Tibial nerve (tissue), 4 donors: ENCODE data around the gene LARP4B.

Experiments used
- EP300 ChIP-seq, 2 donors: sonication (generic); formaldehyde crosslinking; IDR thresholded peaks; one replicate each; pipeline ENCODE4 v1.6.1; 2017; ENCODE audit warnings: antibody characterized with exemption in 2 of 2, mild to moderate bottlenecking in 1 of 2
- POLR2A ChIP-seq, 2 donors: fragments of 450-650 bp; IDR thresholded peaks; one replicate each; pipeline ENCODE4 v1.6.1; 2017; ENCODE audit warnings: antibody characterized with exemption in 2 of 2, mild to moderate bottlenecking in 2 of 2, moderate library complexity in 2 of 2
- TF ChIP-seq, protein P1 (sequence below), 5 experiments: fragments of 200-600 bp in 3 of 5; fragments of 450-650 bp in 2 of 5; sonication (generic) in 3 of 5; IDR thresholded peaks; one replicate each; pipeline ENCODE4 v1.5.1; 2016 to 2019; ENCODE audit warnings: antibody characterized with exemption in 5 of 5, mild to moderate bottlenecking in 3 of 5, moderate library complexity in 2 of 5

DNA sequence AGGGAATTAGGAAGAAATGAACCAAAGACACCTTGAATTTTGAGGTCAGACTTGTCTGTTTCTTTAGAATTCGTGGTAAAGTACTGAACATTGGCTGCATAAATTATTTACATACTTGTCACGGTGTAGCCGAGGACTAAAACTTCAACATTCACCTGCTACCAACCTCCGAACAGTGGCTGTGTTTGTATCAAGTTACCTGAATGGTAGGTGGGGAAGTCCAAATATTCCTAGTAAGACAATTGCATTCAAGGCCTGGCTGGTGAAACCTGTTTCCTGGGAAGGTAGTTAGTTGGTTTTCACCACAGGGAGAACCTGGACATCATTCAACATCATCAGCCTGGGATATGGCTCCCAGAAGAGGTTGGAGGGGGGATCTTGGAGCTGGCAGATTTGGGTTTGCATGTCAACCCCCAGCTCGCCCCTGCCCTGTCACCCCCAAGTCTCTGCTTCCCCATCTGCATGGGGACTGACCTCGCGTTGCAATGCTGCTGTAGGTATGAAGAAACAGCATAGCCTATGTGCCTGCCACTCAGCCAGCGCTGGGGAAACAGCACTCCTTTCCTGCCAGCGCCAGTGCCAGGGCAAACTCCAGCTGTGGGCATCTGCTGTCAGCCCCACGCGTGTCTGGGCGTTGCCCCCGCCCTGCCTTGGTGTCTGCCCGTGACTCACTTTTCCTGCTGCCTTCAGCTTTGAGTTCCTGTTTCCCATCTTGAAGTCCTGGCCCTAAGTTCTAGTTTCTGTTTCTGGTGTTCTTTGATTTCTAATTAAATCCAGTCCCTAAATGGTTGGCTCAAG, 12.7 kb upstream of the LARP4B start:
- TF ChIP-seq, protein P1, sequence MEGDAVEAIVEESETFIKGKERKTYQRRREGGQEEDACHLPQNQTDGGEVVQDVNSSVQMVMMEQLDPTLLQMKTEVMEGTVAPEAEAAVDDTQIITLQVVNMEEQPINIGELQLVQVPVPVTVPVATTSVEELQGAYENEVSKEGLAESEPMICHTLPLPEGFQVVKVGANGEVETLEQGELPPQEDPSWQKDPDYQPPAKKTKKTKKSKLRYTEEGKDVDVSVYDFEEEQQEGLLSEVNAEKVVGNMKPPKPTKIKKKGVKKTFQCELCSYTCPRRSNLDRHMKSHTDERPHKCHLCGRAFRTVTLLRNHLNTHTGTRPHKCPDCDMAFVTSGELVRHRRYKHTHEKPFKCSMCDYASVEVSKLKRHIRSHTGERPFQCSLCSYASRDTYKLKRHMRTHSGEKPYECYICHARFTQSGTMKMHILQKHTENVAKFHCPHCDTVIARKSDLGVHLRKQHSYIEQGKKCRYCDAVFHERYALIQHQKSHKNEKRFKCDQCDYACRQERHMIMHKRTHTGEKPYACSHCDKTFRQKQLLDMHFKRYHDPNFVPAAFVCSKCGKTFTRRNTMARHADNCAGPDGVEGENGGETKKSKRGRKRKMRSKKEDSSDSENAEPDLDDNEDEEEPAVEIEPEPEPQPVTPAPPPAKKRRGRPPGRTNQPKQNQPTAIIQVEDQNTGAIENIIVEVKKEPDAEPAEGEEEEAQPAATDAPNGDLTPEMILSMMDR (IDR thresholded peaks at IDR 0.05) = no peak
- TF ChIP-seq POLR2A (IDR thresholded peaks at IDR 0.05) (no peak), EP300 (IDR thresholded peaks at IDR 0.05) (peak in 1 of 2 donors; percentile 64)
